Stimulated activated naive B cell treated with anti-CD40 and anti-IgM and Interleukin-4, amounts not matched to agents 10 μg/mL and 1 μg/mL and 100 μg/mL, for 72 hours (primary cell): ENCODE measurements around the gene TRPM3.

Experiments
- ATAC-seq, 2 donors: fragments of 150-1000 bp; cut with Tn5 transposase; replicated peaks; 2 replicates each; pipeline ENCODE4 v1.10.0; 2021; ENCODE audit warnings: moderate library complexity in 1 of 2
- DNase-seq: peaks from one replicate; pipeline ENCODE4 v3.0.0; 2021
- H3K27ac Mint-ChIP-seq: one replicate; pipeline ENCODE4 v1.8.0; 2022; ENCODE audit warnings: mild to moderate bottlenecking, mixed read lengths
- H3K27me3 Mint-ChIP-seq, 2 donors: one replicate each; pipeline ENCODE4 v1.8.0; 2022; ENCODE audit warnings: mixed read lengths in 2 of 2
- H3K36me3 Mint-ChIP-seq, 2 donors: one replicate each; pipeline ENCODE4 v1.8.0; 2022; ENCODE audit warnings: mixed read lengths in 2 of 2, mild to moderate bottlenecking in 1 of 2
- H3K4me1 Mint-ChIP-seq, 2 donors: one replicate each; pipeline ENCODE4 v1.8.0; 2022; ENCODE audit warnings: mixed read lengths in 2 of 2, mild to moderate bottlenecking in 1 of 2
- H3K4me3 Mint-ChIP-seq, 2 donors: one replicate each; pipeline ENCODE4 v1.8.0; 2022; ENCODE audit warnings: mild to moderate bottlenecking in 2 of 2, mixed read lengths in 2 of 2, moderate library complexity in 1 of 2
- H3K9me3 Mint-ChIP-seq, 2 donors: one replicate each; pipeline ENCODE4 v1.8.0; 2022; ENCODE audit warnings: mixed read lengths in 2 of 2, mild to moderate bottlenecking in 1 of 2

The TRPM3 gene

GRCh38 chr9:70578720-70579119, 542.7 kb downstream of the TRPM3 start:
- no peaks in the 10 kb centered on the region for H3K36me3 Mint-ChIP-seq
- peaks cover 5 to 11% of the 10 kb centered on the region in 2 donors for H3K4me1 Mint-ChIP-seq
- DNase-seq: no peak
- no peak for ATAC-seq
- no peaks in the 10 kb centered on the region for H3K9me3 Mint-ChIP-seq
- H3K4me3 Mint-ChIP-seq: no peak overlapping the region
- H3K27me3 Mint-ChIP-seq: peaks cover 7 to 13% of the 10 kb centered on the region in 2 donors
- H3K27ac Mint-ChIP-seq: no peak overlapping the region

GRCh38 chr9:70577671-70578070, 543.8 kb downstream of the TRPM3 start:
- DNase-seq: no peak
- ATAC-seq: no peak
- Mint-ChIP-seq H3K36me3 (no peaks in the 10 kb centered on the region), H3K4me3 (no peak overlapping the region), H3K9me3 (no peaks in the 10 kb centered on the region), H3K27ac (no peak overlapping the region), H3K27me3 (peaks cover 7 to 14% of the 10 kb centered on the region in 2 donors), H3K4me1 (peaks cover 5 to 11% of the 10 kb centered on the region in 2 donors)

GRCh38 chr9:70576116-70576515, 545.3 kb downstream of the TRPM3 start:
- H3K4me1 Mint-ChIP-seq: peaks cover 0 to 1% of the 10 kb centered on the region in 2 donors
- peaks cover 7 to 14% of the 10 kb centered on the region in 2 donors for H3K27me3 Mint-ChIP-seq
- ATAC-seq: no peak
- no peaks in the 10 kb centered on the region for H3K36me3 Mint-ChIP-seq
- no peak overlapping the region for H3K4me3 Mint-ChIP-seq
- no peak for DNase-seq
- H3K27ac Mint-ChIP-seq: no peak overlapping the region
- no peaks in the 10 kb centered on the region for H3K9me3 Mint-ChIP-seq

- no peak for ATAC-seq
- Mint-ChIP-seq H3K27ac (no peak overlapping the region), H3K36me3 (no peaks in the 10 kb centered on the region), H3K4me3 (no peak overlapping the region), H3K9me3 (no peaks in the 10 kb centered on the region), H3K4me1 (no peaks in the 10 kb centered on the region), H3K27me3 (peaks cover 7 to 14% of the 10 kb centered on the region in 2 donors)
- no peak for DNase-seq
These were observed 547.1 kb downstream of the TRPM3 start for GRCh38 chr9:70574151-70574837.

DNA sequence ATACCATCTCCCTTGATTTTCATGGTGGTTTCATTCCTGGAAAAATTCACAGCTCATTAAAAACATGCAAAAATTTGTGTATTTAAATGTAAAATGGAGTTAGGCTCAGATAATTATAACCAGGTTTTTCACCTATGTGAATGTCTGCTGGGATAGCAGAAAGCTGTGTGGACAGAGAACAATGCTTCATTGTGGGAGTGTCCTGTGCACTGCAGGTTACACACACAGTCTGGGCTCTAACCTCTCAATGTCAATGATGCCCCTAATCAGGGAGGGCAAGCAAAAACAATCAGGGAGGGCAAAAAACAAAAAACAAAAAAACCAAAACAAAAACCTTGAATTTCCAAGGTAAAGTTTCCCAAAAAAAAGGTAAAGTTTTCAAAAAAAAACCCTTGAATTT, 548.1 kb downstream of the TRPM3 start:
- ATAC-seq (no peak), DNase-seq (no peak)
- Mint-ChIP-seq H3K4me3 (no peak overlapping the region), H3K27ac (no peak overlapping the region), H3K27me3 (peaks cover 7 to 14% of the 10 kb centered on the region in 2 donors), H3K4me1 (no peaks in the 10 kb centered on the region), H3K9me3 (no peaks in the 10 kb centered on the region), H3K36me3 (no peaks in the 10 kb centered on the region)

GRCh38 chr9:70571258-70571657, 550.2 kb downstream of the TRPM3 start:
- DNase-seq (no peak), ATAC-seq (no peak)
- Mint-ChIP-seq H3K9me3 (no peaks in the 10 kb centered on the region), H3K4me3 (no peak overlapping the region), H3K27me3 (peaks cover 0 to 9% of the 10 kb centered on the region in 2 donors), H3K4me1 (no peaks in the 10 kb centered on the region), H3K36me3 (no peaks in the 10 kb centered on the region), H3K27ac (no peak overlapping the region)

DNA sequence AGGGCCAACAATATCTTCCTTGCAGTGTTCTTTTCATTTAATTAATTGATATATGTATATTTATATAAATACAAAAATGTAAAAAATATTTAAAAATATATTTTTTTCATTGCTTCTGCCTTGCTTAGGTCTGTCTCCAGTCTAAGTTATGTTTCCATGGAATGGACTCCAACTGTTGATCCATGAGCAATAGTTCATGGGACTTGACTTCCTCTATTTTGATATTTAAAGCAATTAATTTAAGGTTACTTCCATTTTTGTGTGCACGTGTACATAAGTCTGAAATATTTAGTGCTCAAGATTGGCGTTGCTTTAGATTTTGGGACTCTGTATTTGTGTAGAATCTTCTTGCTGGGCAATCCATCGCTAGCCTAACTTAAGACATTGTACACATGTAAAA, 551.6 kb downstream of the TRPM3 start:
- no peak for ATAC-seq
- Mint-ChIP-seq H3K9me3 (no peaks in the 10 kb centered on the region), H3K27me3 (peaks cover 0 to 9% of the 10 kb centered on the region in 2 donors), H3K4me1 (peaks cover under 1% of the 10 kb centered on the region in 2 donors), H3K27ac (no peak overlapping the region), H3K4me3 (no peak overlapping the region), H3K36me3 (no peaks in the 10 kb centered on the region)
- DNase-seq: no peak

GRCh38 chr9:70569070-70569772, 552.2 kb downstream of the TRPM3 start:
- ATAC-seq: no peak
- H3K27me3 Mint-ChIP-seq: peaks cover 0 to 5% of the 10 kb centered on the region in 2 donors
- no peaks in the 10 kb centered on the region for H3K36me3 Mint-ChIP-seq

DNA sequence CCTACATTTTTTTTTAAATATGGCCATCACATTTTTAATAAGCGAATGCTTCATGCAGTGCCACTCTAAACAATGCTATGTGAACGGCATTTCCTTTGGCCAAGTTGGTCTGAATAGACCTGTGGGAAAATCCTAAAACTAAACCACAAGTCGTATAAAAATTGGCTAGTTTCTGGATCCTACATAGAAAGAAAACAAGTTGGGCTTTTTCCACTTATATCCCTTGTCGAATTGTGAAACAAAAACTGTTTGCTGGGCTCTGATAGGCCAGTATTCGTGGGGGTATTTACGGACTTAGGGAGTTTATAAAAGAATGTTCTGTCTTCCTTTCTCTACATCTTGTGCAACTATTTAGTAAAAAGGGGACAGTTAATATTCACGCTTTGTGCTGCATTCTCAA, 553.9 kb downstream of the TRPM3 start:
- Mint-ChIP-seq H3K27ac (no peak overlapping the region), H3K4me1 (peaks cover 18 to 23% of the 10 kb centered on the region in 2 donors), H3K27me3 (no peaks in the 10 kb centered on the region), H3K4me3 (no peak overlapping the region), H3K9me3 (no peaks in the 10 kb centered on the region), H3K36me3 (no peaks in the 10 kb centered on the region)
- ATAC-seq (no peak), DNase-seq (no peak)

More at GRCh38 chr9:70569070-70569772, 552.2 kb downstream of the TRPM3 start:
- H3K4me3 Mint-ChIP-seq: no peak overlapping the region
- DNase-seq: no peak
- peaks cover 5 to 6% of the 10 kb centered on the region in 2 donors for H3K4me1 Mint-ChIP-seq
- no peaks in the 10 kb centered on the region for H3K9me3 Mint-ChIP-seq
- H3K27ac Mint-ChIP-seq: no peak overlapping the region

DNA sequence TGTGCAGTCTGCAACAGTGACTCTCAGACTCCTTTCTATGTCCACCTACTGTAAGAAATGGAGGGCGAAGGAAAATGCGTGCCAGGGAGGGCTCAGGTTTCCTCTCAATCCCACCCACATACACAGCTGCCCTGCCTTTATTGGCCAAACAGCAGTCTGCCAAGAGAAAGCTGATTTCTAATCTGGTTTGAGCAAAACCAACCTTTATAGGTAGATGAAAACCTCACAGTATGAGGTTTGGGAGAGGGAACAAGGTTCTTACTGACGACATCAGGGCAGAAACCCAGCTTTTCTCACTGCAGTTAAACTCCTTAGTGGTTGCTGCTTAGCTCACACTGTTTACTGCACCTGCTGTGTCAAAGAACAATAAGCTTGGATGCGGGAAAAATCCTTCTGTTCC, 554.7 kb downstream of the TRPM3 start:
- Mint-ChIP-seq H3K9me3 (no peaks in the 10 kb centered on the region), H3K36me3 (no peaks in the 10 kb centered on the region), H3K4me3 (no peak overlapping the region), H3K27me3 (no peaks in the 10 kb centered on the region), H3K27ac (no peak overlapping the region), H3K4me1 (peaks cover 18 to 23% of the 10 kb centered on the region in 2 donors)
- no peak for ATAC-seq
- DNase-seq: no peak

GRCh38 chr9:70566066-70566465, 555.4 kb downstream of the TRPM3 start:
- no peak overlapping the region for H3K27ac Mint-ChIP-seq
- no peaks in the 10 kb centered on the region for H3K9me3 Mint-ChIP-seq
- no peaks in the 10 kb centered on the region for H3K36me3 Mint-ChIP-seq
- ATAC-seq (no peak), DNase-seq (no peak)
- no peaks in the 10 kb centered on the region for H3K27me3 Mint-ChIP-seq
- H3K4me1 Mint-ChIP-seq: peaks cover 18 to 23% of the 10 kb centered on the region in 2 donors
- no peak overlapping the region for H3K4me3 Mint-ChIP-seq

GRCh38 chr9:70564468-70565335, 556.7 kb downstream of the TRPM3 start:
- Mint-ChIP-seq H3K4me1 (peaks cover 18 to 23% of the 10 kb centered on the region in 2 donors), H3K9me3 (no peaks in the 10 kb centered on the region), H3K27ac (peak overlapping the region; percentile 91), H3K4me3 (peak overlapping the region; percentile 54 to 61), H3K36me3 (no peaks in the 10 kb centered on the region), H3K27me3 (no peaks in the 10 kb centered on the region)
- no peak for DNase-seq
- ATAC-seq: no peak

DNA sequence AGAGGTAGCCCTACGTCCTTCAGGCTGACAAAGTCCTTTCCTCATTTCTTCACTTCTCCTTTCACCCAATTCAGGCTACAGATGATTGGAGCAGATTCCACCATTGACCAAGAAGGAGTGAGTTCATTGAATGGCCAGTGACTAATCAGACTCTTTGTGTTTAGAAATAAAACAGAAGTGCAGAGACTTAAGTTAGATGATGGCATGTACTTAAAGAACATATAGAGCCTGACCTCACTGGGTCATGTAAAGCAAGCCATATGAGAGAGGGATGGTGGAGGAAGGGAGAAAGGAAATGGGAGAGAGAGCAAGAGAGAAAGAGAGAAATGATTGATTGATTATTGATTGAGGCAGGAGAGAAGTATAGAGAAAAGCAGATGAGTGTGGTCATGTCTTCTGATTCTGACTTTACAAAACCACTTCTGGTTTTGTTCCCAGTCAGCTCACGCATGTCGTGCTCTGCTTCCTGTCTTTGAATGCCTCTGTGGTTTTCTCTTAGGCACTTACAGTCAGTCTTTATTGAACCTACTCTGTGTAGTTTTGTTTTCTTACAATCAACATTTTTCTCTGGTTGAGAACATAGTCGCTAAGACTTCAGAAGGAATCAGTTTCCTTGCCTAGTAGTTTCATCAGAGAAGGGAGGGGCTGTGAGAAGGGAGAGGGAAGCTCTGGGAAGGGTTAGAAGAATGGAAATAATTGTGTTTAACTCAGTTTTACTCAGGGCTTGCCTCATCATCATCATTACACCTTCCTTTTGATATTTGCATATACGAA, 557.8 kb downstream of the TRPM3 start:
- Mint-ChIP-seq H3K36me3 (no peaks in the 10 kb centered on the region), H3K27me3 (no peaks in the 10 kb centered on the region), H3K9me3 (no peaks in the 10 kb centered on the region), H3K27ac (peak overlapping the region; percentile 95), H3K4me3 (peak overlapping the region; percentile 61 to 63), H3K4me1 (peaks cover 18 to 23% of the 10 kb centered on the region in 2 donors)
- peak; percentile 53 for DNase-seq
- ATAC-seq: peak; percentile 95 to 96

- DNase-seq (no peak), ATAC-seq (no peak)
- H3K4me3 Mint-ChIP-seq: peak overlapping the region; percentile 61 to 63
- H3K27me3 Mint-ChIP-seq: no peaks in the 10 kb centered on the region
- peak overlapping the region; percentile 95 for H3K27ac Mint-ChIP-seq
- H3K9me3 Mint-ChIP-seq: no peaks in the 10 kb centered on the region
- H3K36me3 Mint-ChIP-seq: no peaks in the 10 kb centered on the region
- H3K4me1 Mint-ChIP-seq: peaks cover 20 to 29% of the 10 kb centered on the region in 2 donors
These were observed 558.4 kb downstream of the TRPM3 start for GRCh38 chr9:70563010-70563409.
